NOMO-1 treated with DMSO at 0.1 percent for 48 hours (cell line): Measurements from ENCODE around the gene MRPL34.
A peak's percentile ranks its signal among the peaks of the same experiment; 100 is the strongest.
"Not testable (repeated sequence)": the region's sequence is repeated elsewhere in the genome, so short reads cannot be mapped to it uniquely, and the experiment has no call there.

Source experiments
- DNase-seq: peaks from one replicate; lab custom pipeline; 2025; ENCODE audit not compliant: unreplicated experiment; lab: John Stamatoyannopoulos, UW

Gene MRPL34

DNA sequence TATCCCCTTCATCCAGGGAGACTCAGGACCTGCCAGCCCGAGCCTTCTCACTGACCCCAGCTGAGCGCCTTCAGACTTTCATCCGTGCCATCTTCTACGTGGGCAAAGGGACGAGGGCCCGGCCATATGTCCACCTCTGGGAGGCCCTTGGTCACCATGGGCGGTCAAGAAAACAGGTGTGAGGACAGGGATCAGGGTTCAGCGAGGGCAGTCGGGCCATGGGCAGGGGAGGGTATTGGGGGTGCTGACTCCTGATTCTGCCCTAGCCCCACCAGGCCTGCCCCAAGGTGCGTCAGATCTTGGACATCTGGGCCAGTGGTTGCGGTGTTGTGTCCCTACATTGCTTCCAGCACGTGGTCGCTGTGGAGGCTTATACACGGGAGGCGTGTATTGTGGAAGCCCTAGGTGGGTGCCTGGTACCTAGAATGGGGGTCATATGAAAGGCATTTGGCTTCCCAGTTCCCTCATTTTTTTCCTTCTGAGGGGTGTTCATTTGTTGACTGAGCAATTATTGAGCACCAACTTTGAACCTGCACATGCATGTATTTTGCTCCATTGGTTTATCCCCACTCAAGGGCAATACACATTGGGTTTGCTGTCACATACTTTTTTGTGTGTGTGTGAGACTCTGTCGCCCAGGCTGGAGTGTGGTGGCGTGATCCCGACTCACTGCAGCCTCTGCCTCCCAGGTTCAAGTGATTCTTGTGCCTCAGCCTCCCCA is 20.1 kb upstream of the MRPL34 start:
- no peak for DNase-seq

DNA sequence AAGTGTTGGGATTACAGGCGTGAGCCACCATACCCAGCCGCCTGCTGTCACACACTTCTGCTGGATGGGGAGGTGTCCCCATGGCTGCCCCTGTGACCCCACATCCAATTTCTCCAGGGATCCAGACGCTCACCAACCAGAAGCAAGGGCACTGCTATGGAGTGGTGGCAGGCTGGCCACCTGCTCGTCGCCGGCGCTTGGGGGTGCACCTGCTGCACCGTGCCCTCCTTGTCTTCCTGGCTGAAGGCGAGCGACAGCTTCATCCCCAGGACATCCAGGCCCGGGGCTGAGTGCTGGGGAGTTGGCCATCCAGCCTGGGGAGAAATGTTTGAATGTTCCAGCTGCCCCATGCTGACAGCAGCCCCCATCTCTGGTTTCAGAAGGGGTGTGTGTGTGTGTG is 19.4 kb upstream of the MRPL34 start:
- DNase-seq: no peak

DNA sequence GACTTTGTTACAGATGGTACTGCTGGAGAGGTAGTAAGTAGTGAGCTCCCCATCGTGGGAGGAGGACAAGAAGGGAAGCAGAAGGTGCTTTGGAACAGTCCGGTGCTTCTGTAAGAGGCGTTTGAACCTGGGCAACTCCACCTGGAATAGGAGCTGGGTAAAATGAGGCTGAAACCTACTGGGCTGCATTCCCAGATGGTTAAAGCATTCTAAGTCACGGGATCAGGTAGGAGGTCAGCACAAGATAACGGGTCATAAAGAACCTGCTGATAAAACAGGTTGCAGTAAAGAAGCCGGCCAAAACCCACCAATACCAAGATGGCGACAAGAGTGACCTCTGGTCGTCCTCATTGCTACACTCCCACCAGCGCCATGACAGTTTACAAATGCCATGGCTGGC is 18.9 kb upstream of the MRPL34 start:
- DNase-seq: no peak

DNA sequence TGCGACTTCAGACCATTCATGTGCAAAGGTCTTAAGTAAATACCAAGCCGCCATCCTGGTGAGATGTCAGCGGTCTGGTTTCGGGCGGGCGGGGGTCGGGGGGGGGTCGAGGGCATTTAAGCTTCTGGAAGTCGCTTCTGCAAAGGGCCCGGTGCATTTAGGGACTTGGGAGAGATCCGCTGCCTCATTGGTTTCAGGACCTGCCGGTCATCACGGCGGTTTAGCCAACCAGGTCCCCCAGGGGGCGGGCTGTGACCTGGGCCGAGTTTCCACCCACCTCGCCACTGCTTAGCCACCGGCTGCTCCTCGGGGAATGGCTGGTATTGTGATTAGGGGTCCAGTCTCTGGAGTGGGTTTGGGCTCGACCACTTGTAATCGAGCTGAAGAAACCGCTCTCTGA is 16.2 kb upstream of the MRPL34 start:
- DNase-seq: no peak

DNA sequence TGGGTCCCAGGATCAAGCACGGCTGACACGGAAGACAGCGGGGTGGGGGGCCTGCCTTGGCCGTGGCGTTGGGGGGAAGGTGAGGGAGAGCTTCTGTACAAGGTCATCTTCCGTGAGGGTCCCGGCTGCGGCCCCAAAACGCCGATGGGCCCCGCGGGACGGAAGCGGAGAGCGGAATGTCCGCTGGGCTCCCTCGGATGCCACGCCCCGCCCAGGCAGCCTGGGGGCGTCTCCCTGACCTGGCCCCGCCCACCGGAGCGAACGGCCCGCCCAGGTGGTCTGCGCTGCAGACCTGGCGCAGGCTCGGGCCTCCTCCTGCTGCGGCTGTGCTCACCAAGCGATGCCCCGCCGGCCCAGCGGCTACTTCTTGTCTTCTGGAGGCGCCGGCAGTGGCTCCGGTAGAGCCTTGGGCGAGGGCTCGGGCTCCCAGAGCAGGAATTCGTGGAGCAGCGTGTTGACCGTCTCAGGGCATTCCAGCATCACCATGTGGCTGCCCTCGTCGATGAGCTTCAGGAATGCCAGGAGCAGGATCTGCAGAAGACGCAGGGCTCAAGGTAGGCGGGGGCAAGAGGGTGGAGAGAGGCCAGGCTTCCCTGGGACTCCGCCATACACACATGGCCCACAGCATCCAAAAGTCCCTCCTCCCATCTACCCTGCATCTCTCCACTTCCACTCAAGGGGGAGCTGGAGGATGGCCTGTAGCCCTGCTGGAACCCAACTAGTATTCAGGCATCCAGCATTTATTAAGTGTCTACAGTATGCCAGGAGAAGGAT is 13.2 kb upstream of the MRPL34 start:
- peak; percentile 77 for DNase-seq

DNA sequence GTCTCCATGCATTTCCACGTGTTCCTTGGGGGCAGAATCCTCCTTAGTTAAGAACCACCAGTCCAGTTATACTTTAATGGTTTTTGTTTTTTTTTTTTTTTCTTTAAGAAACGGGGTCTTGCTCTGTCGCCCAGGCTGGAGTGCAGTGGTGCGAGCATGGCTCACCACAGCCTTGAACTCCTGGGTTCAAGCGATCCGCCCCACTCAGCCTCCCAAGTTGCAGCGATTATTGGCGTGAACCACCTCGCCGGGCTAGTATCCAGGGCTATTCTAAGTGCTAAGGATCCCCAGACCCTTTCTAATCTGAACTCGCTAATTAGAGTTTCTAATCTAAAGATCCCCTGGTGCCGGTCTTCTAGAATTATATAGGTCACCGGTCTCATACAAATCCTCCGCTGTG is 12.1 kb upstream of the MRPL34 start:
- DNase-seq: no peak

DNA sequence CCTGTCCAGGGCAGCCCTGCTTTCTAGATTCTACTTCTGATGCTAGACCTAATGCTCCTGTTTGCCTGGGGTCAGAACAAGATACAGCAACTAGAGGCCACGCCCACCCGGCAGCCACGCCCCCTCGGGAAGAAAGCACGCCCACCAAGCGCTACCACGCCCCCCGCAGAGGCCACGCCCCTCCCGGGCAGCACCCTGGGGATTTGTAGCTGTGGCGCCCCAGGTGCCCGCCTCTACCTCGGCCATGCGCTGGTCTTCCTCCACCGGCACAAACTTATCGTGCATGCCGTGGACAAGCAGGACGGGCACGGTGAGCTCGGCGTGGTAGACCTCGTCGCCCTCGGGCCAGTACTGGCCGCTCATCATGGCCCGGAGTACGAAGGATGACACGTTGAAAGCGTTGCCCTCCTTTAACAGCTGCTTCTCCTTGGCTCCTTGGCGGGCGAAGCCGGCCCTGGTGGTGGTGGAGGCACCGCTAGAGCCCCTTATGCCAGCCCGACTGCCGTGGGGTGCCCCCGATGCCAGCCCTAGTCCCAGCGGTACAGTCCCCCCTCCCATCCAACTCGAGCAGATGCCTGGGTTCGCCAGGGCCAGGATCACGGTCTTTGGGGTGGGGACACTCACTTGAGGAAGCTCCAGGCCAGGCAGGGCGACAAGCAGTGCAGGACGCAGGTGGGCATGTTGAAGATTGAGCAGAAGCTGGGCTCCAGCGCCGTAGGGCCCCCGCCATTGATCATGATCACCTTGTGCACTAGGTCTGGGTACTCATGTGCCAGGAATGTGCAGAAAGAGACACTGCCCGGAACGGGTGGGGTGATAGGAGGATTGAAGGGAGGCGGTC is 11.4 kb upstream of the MRPL34 start:
- no peak for DNase-seq

DNA sequence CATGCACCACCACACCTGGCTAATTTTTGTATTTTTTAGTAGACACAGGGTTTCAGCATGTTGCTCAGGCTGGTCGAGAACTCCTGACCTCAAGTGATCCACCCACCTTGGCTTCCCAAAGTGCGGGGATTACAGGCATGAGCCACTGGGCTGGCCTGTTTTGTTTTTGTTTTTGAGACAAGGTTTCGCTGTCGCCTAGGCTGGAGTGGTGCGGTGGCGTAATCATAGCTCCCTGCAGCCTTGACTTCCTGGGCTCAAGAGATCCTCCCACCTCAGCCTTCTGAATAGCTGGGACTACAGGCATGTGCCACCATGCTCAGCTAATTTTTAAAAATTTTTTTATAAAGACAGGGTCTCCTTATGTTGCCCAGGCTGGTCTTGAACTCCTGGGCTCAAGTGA is 10.1 kb upstream of the MRPL34 start:
- not testable (repeated sequence) for DNase-seq

DNA sequence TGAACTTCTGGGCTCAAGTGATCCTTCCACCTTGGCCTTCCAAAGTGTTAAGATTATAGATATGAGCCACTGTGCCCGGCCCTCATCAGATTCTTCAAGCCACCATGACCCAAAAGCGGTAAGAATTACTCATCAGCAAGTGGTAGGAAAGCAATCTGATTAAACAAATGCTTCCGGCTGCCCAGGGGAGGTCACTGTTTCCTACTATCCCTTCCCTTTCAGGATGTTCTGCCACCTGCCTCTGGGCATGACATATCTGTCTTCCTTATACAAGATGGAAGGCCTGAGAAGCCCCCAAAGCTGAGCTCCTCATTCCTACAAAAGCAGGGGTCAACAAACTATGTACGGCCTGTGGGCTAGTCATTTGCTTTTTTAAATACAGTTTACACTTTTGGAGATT is 9.4 kb upstream of the MRPL34 start:
- no peak for DNase-seq

DNA sequence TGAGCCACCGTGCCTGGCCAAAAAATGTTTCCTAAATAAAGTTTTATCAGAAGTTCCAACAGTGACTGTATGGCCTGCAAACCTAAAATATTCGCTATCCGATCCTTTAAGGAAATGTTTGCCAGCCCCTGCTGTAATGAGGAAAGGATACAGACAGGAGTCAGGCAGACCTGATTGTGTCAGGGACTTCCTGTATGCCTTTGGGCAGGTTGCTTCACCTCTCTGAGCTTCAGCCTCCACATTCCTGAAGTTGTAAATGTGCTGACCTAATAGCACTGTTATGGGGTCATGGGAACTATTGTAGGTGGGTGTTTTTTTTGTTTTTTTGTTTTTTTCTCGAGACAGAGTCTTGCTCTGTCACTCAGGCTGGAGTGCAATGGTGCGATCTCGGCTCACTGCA is 8.7 kb upstream of the MRPL34 start:
- DNase-seq: no peak

DNA sequence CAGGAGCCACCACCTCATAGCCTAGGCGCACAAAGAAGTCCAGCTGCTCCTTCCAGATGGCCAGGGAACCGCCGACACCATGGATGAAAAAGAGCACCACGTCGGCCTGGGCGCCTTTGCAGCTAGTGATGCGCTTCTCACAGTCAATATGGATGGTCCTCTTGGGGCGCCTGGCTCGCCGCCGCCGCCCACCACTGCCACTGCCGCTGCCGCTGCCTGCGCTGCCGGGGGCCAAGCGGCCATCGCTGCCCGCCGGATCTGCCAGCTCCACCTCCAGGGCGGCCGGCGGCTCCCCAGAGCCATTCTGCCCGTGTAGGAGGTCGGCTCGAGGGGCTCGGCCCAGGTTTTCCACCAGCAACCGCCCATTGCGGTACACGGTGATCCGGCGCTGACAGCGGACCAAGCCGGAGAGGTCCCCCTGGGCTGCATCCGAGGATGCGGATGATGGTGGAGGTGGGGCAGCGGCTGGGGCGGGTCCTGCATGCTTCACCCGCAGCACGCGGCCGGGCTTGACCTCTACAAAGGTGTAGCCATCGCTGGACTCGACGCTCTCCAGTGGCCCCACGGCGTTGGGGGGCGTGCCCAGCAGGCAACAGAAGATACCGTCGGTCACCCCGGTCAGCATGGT is 4.6 kb upstream of the MRPL34 start:
- DNase-seq: no peak

DNA sequence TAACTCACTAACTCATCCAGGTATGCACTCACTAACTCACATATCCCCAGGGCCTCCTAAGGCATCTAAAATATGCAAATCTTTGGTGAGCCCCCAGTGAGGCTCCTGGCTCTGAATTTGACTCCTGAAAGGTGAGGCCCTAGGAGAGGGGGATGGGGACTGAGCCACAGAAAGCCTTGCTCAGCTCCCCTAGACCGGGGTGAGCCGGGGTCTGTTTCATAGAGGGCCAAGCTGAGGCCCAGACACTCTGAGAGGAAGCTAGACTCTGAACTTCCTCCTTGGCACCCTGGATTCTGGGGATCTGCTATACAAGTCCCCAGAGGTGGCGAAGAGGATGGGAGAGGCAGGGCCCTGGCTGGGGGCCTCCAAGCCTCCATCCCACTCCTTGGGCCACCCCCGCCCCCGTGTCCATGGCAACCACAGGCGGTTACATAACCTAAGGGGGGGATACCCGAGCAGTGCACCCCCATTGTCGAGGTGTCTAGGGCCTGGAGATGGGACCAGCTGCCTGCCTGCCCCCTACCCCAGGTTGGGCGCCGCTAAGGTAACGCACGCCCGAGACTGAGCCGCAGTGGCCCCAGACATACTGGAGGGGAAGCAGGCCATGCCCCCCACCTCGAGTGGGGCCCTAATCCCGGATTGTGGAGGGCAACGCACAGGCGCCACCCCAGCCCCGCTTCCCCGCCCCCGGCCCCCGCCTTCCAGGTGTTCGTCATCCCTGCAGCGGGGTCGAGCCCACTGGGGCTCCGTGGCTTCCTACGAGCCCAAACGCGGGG is 3.1 kb upstream of the MRPL34 start:
- DNase-seq: peak; percentile 50

DNA sequence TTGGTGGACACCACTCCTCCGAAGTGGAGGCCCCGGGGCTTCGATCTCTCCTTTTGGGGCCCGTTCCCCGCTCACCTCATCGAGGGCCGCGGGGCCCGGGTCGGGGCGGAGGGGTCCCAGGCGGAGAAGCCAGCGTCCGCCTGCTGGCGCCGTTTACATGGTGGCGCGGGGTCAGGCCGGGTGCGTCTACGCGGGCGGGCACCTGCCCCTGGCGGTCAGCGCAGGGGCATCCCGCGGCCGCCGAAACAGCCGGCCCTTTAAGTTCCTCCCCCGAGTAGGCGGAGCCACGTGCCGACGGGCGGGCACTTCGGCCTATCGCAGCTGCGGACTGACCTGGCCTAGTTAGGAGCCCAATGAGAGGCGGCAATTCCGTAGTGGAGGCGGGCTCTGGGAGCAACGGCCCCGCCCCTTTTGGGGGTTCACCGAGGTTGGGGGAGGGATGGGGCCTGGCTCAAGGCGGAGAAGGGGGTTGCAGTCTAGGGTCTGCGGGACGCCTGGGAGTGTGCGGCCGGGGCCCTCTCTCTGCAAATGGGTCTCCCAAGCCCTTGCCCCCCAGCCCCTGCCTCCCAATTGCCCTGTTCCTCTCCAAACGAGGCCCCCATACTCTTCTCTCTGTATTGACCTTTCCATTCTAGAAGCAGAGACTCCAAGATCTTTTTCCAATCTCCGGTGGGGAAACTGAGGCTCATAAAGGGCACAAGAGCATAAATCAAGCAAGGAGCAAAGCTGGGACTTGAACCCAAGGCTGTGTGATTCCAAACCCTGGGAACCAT is 2.3 kb upstream of the MRPL34 start, which contains the start of gene ABHD8:
TSS of gene ABHD8 (minus strand) at position 259 of the 773 bp plus-strand sequence. CDS start 1,809 bp downstream, outside the sequence.
- peak; percentile 89 for DNase-seq

DNA sequence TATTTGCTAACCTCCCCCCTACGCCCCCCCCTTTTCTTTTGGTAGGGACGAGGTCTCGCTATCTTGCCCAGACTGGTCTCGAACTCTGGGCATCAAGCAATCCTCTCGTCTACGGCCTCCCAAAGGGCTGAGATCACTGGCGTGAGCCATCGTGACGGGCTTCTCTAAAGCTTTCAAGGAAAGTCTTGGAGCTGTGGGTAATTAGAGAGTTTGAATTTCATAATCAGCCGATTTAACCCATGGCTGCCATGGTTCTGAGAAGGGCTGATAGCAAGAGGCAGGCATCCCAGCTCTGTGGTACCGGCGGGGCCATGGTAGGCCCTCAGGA is 1.8 kb upstream of the MRPL34 start:
- DNase-seq: no peak

DNA sequence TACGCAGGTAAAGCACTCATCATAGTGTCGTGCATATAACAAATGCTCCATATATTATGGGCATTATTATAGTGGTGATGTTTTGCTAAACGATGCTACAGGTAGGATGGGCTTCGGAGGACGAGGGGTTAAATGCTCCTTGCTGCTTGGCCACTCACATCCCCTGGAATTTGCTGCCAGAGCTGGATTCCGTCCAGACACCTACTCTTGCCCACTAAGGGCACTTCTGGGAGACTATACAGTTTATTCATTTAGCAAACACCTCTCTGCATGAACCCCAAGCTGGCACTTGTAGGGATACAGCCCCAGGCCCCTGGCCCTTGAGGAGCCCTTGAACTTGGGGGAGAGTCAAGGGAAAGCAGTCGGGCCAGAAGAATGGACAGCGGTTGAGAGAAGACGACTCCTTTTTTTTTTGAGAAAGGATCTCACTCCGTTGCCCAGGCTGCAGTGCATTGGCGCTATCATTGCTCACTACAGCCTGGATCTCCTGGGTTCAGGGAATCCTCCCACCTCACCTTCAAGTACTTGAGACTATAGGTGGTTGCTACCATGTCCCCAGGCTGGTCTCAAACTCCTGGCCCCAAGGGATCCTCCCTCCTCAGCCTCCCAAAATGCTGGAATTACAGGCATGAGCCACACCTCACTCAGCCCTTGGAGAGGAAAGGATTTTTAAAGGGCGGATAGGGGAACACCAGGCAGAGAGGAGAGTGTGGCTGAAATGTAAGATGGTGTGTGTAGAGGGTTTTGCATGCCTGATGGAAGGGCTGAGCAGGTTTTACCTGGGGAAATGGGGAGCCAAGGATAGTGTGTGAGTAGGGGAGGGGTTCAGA is 1.1 kb upstream of the MRPL34 start:
- no peak for DNase-seq

DNA sequence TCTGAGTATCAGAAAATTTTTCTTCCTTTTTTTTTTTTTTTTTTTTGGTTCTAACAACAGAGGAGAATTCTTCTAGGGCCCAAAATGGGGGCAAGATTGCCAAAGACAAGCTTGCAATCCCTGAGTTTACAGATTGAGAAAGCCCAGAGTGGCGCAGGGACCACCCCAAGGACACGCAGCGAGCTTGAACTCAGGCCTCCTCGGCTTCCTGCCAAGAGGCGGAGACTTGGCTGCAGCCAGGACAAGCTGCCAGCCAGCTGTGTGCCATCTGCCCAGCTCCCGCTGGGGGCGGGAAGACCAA is 506 bp upstream of the MRPL34 start:
- DNase-seq: no peak

DNA sequence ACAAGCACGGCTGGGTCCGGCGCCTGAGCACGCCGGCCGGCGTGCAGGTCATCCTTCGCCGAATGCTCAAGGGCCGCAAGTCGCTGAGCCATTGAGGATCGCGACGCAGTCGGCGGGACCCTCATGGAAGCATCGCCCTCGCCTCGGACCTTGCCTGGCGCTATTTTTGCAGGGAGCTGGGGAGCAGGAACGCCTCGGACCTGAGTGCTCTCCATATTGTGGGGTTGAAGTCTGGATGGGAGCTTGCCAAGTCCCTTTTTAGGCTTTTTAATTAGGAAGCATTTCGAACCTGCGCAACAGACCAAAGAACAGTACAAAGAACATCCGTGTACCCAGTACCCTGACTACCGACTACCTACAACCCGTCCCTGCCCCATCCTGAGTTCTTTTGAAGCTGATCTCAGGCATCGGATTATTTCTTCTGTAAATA is 628 bp downstream of the MRPL34 start:
- no peak for DNase-seq

DNA sequence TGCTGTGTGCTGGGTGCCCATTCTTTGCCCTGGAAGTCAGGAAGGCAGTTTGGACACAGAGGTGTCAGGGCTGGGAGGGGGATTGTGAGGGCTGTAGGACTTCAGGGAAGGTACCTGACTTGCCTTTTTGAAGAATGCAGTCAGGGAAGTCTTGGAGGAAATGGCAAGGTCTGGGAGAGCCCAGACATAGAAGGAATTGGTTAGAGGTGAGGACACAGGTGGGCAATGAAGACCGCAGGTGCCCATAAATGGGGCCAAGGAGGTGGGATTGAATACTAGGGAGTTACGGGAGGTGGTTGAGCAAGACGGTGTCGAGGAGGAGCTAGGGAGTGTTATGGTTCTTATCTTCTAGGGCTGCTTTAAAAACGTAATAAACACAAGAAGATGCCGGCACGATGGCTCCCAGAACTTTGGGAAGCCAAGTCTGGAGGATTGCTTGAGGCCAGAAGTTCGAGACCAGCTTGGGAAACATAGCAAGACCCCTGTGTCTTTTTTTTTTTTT is 2.3 kb downstream of the MRPL34 start:
- DNase-seq: no peak
